NCI-H2081 (cell line): Measurements from ENCODE around the gene MUCL1.
A peak's percentile ranks its signal among the peaks of the same experiment; 100 is the strongest.

Experiments used
- DNase-seq, 2 experiments: peaks; one replicate each; lab custom pipeline; 2025; lab: John Stamatoyannopoulos, UW

Gene MUCL1

DNA sequence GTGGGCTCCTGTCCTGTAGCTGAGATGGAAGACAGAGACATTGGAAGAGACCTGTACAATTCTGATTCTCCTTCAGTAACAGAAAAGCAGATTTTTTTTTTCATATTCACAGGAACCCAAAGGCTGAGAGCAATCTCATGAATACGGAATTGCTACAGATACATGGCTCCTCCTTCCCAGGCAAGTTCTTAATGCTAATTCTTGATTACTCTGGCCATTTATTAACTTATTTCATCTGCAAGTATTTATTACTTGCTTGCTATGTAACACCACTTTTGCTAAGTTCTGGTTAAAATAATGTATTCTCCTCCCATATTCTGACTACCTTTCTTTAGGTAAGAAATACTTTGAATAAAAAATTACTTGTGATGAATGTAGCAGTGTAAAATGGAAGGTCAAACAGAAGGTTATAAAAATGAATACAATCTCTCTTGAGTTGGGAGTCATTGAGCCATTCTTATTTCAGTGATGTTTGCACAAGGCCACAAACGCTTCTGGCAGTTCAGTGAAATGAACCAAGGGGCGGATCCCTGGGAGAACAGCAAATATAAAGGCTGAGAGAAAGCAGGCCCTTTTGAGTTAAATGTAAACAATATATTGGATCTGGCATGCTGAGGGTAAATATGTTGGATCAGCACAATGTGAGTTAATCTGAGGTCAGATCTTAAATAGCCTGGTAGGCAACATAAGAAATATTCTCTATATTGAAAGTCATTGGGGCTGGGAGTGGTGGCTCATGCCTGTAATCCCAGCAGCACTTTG is 37.6 kb downstream of the MUCL1 start:
- DNase-seq: peak; percentile 75 to 96
